Left renal cortex interstitium (tissue), 4 donors: ENCODE data around the gene UBE2F. TPM values are rescaled to one million over a fixed set of nuclear protein-coding genes. Genes with fewer than 3 reads are reported as not detected.

Source experiments
- DNase-seq, 4 donors: peaks; one replicate each; pipeline ENCODE4 v3.0.0-alpha.2; 2013; ENCODE audit warnings: low read depth in 4 of 4, low spot score in 2 of 4, missing footprints in 1 of 4
- polyA plus RNA-seq, 4 donors: library from polyadenylated mRNA; unstranded; fragments of 120-200 nt; gene quantifications; one replicate each; pipeline ENCODE4 v1.2.1, GENCODE V29; 2013; ENCODE audit not compliant: insufficient read length in 4 of 4

Gene UBE2F
- 10 to 100 TPM; 41.9 to 46.4 (median 43.6) TPM for polyA plus RNA-seq

- DNase-seq = peak; percentile 79 to 96 (median 90)
Measured at GRCh38 chr2:237966565-237967462, at the start of gene UBE2F. TSS of gene UBE2F (plus strand) at chr2:237967014. CDS start at chr2:237973108, 6,094 bp downstream.

- no peak for DNase-seq
Measured at GRCh38 chr2:237917696-237918374, 49.0 kb upstream of the UBE2F start.

- DNase-seq = no peak
Measured at GRCh38 chr2:237919593-237919992, 47.2 kb upstream of the UBE2F start.

- DNase-seq = no peak
Measured at GRCh38 chr2:237920673-237921072, 46.1 kb upstream of the UBE2F start.

GRCh38 chr2:237921967-237922492 is 44.8 kb upstream of the UBE2F start:
- no peak for DNase-seq

- no peak for DNase-seq
Measured at GRCh38 chr2:237922641-237923361, 44.0 kb upstream of the UBE2F start.

- peak in 2 of 4 donors; percentile 23 to 36 for DNase-seq
Measured at GRCh38 chr2:237923481-237924163, 43.2 kb upstream of the UBE2F start.

- no peak for DNase-seq
Measured at GRCh38 chr2:237924164-237924534, 42.7 kb upstream of the UBE2F start.

GRCh38 chr2:237927135-237927534 is 39.7 kb upstream of the UBE2F start:
- DNase-seq = no peak

GRCh38 chr2:237927986-237928385 is 38.8 kb upstream of the UBE2F start:
- DNase-seq = no peak

GRCh38 chr2:237929979-237930378 is 36.8 kb upstream of the UBE2F start:
- no peak for DNase-seq

- DNase-seq = no peak
Measured at GRCh38 chr2:237931205-237931721, 35.6 kb upstream of the UBE2F start.

GRCh38 chr2:237932731-237933131 is 34.1 kb upstream of the UBE2F start:
- no peak for DNase-seq

- DNase-seq = no peak
Measured at GRCh38 chr2:237934186-237934585, 32.6 kb upstream of the UBE2F start.

GRCh38 chr2:237935740-237936452 is 30.9 kb upstream of the UBE2F start:
- no peak for DNase-seq

GRCh38 chr2:237939251-237939650 is 27.6 kb upstream of the UBE2F start:
- DNase-seq = no peak

- DNase-seq = no peak
Measured at GRCh38 chr2:237940828-237941227, 26.0 kb upstream of the UBE2F start.

GRCh38 chr2:237941239-237941638 is 25.6 kb upstream of the UBE2F start:
- DNase-seq = no peak

- DNase-seq = no peak
Measured at GRCh38 chr2:237942513-237942899, 24.3 kb upstream of the UBE2F start.
